GM18870 (cell line): ENCODE data around the gene METTL8.
"Not testable (repeated sequence)": the region's sequence is repeated elsewhere in the genome, so short reads cannot be mapped to it uniquely, and the experiment has no call there.

Source experiments
- ATAC-seq: cut with Tn5 transposase; IDR thresholded peaks from one replicate; pipeline ENCODE4 v1.9.1; 2021; ENCODE audit warnings: moderate library complexity; ENCODE audit not compliant: unreplicated experiment

METTL8 gene

GRCh38 chr2:171316220-171316619, 117.6 kb downstream of the METTL8 start:
- no peak for ATAC-seq

- no peak for ATAC-seq
Measured at GRCh38 chr2:171315781-171316180, 118.0 kb downstream of the METTL8 start.

GRCh38 chr2:171312182-171312581, 121.6 kb downstream of the METTL8 start:
- ATAC-seq, result not testable (repeated sequence)

GRCh38 chr2:171311589-171311988, 122.2 kb downstream of the METTL8 start:
- ATAC-seq, result not testable (repeated sequence)

GRCh38 chr2:171310889-171311288, 122.9 kb downstream of the METTL8 start:
- no peak for ATAC-seq

GRCh38 chr2:171309455-171310286, 124.1 kb downstream of the METTL8 start:
- no peak for ATAC-seq

- no peak for ATAC-seq
Measured at GRCh38 chr2:171308280-171309054, 125.3 kb downstream of the METTL8 start.

- ATAC-seq, result peak; percentile 63
Measured at GRCh38 chr2:171307560-171307959, 126.2 kb downstream of the METTL8 start.

GRCh38 chr2:171297956-171298355, 135.8 kb downstream of the METTL8 start:
- no peak for ATAC-seq

GRCh38 chr2:171294608-171295007, 139.2 kb downstream of the METTL8 start:
- ATAC-seq, result no peak

GRCh38 chr2:171293661-171294060, 140.1 kb downstream of the METTL8 start:
- no peak for ATAC-seq

- ATAC-seq, result no peak
Measured at GRCh38 chr2:171289991-171290390, 143.8 kb downstream of the METTL8 start.

- ATAC-seq, result no peak
Measured at GRCh38 chr2:171289316-171289715, 144.5 kb downstream of the METTL8 start.

- ATAC-seq, result no peak
Measured at GRCh38 chr2:171287611-171288010, 146.2 kb downstream of the METTL8 start.

GRCh38 chr2:171287036-171287571, 146.7 kb downstream of the METTL8 start:
- ATAC-seq, result no peak

GRCh38 chr2:171281110-171281509, 152.7 kb downstream of the METTL8 start:
- ATAC-seq, result no peak

GRCh38 chr2:171279983-171280790, 153.6 kb downstream of the METTL8 start:
- ATAC-seq, result no peak

- no peak for ATAC-seq
Measured at GRCh38 chr2:171274757-171275156, 159.0 kb downstream of the METTL8 start.

- no peak for ATAC-seq
Measured at GRCh38 chr2:171271971-171272436, 161.8 kb downstream of the METTL8 start.

- ATAC-seq, result no peak
Measured at GRCh38 chr2:171271386-171271785, 162.4 kb downstream of the METTL8 start.
